Keratinocyte (primary cell): ENCODE results near the gene RAB4A. TPM values are rescaled to one million over a fixed set of nuclear protein-coding genes. Genes with fewer than 3 reads are reported as not detected.

Experiments used
- DNase-seq: peaks from one replicate; pipeline ENCODE4 v3.0.0-alpha.2; 2011; ENCODE audit warnings: low read depth, missing footprints, low spot score
- FAIRE-seq: peaks from 2 replicates; lab custom pipeline; 2011; peaks lifted over from hg19 to GRCh38; lab: Jason Lieb, UNC
- H2AFZ ChIP-seq: 2 replicates; pipeline ENCODE4 v1.6.0; 2012; ENCODE audit warnings: low read length, control low read depth, inconsistent platforms; ENCODE audit not compliant: control insufficient read depth
- H3K27ac ChIP-seq: 2 replicates; pipeline ENCODE4 v1.5.1; 2011; ENCODE audit warnings: low read length; ENCODE audit not compliant: control insufficient read depth, insufficient read depth
- H3K27me3 ChIP-seq: 3 replicates; pipeline ENCODE4 v1.6.0; 2011; ENCODE audit warnings: low read length; ENCODE audit not compliant: control insufficient read depth, insufficient read depth; ENCODE audit errors: extremely low read depth
- H3K36me3 ChIP-seq, 2 experiments: 2 replicates in 1 of 2; 3 replicates in 1 of 2; pipeline ENCODE4 v1.5.1; 2011; ENCODE audit warnings: low read length in 2 of 2, mild to moderate bottlenecking in 1 of 2; ENCODE audit not compliant: control insufficient read depth in 2 of 2, insufficient read depth in 2 of 2; ENCODE audit errors: extremely low read depth in 1 of 2
- H3K4me1 ChIP-seq: 3 replicates; pipeline ENCODE4 v1.5.1; 2011; ENCODE audit warnings: low read length; ENCODE audit not compliant: control insufficient read depth, insufficient read depth; ENCODE audit errors: extremely low read depth
- H3K4me2 ChIP-seq: 3 replicates; pipeline ENCODE4 v1.6.0; 2011; ENCODE audit warnings: low read depth, low read length; ENCODE audit not compliant: control insufficient read depth, insufficient read depth; ENCODE audit errors: extremely low read depth
- H3K4me3 ChIP-seq, 3 experiments: fragments of 200-600 bp in 1 of 3; sonication (generic) in 1 of 3; 2 replicates in 2 of 3; 3 replicates in 1 of 3; pipeline ENCODE4 v1.5.1; 2011 to 2016; ENCODE audit warnings: low read length in 3 of 3, mild to moderate bottlenecking in 3 of 3, control low read depth in 2 of 3, inconsistent platforms in 1 of 3, low read depth in 1 of 3, mixed read lengths in 1 of 3, mixed run types in 1 of 3, moderate library complexity in 1 of 3; ENCODE audit not compliant: control insufficient read depth in 2 of 3, insufficient read depth in 2 of 3; ENCODE audit errors: extremely low read depth in 1 of 3
- H3K79me2 ChIP-seq: 2 replicates; pipeline ENCODE4 v1.6.0; 2012; ENCODE audit warnings: low read length; ENCODE audit not compliant: control insufficient read depth, insufficient read depth
- H3K9ac ChIP-seq: 3 replicates; pipeline ENCODE4 v1.6.0; 2011; ENCODE audit warnings: low read length; ENCODE audit not compliant: control insufficient read depth, insufficient read depth; ENCODE audit errors: extremely low read depth
- H3K9me1 ChIP-seq: 3 replicates; pipeline ENCODE4 v1.6.0; 2011; ENCODE audit warnings: low read length; ENCODE audit not compliant: control insufficient read depth, insufficient read depth; ENCODE audit errors: extremely low read depth
- H3K9me3 ChIP-seq: 2 replicates; pipeline ENCODE4 v1.5.1; 2012; ENCODE audit warnings: low read depth, low read length; ENCODE audit not compliant: control insufficient read depth
- H4K20me1 ChIP-seq: 3 replicates; pipeline ENCODE4 v1.6.0; 2011; ENCODE audit warnings: low read length; ENCODE audit not compliant: control insufficient read depth, insufficient read depth; ENCODE audit errors: extremely low read depth
- CTCF ChIP-seq, 3 experiments: IDR thresholded peaks in 1 of 3; conservative IDR thresholded peaks in 1 of 3; optimal IDR thresholded peaks in 1 of 3; 2 replicates in 2 of 3; 3 replicates in 1 of 3; pipeline versions ENCODE3 to v1.5.1; 2011; ENCODE audit warnings: low read length in 3 of 3, mild to moderate bottlenecking in 3 of 3, moderate library complexity in 2 of 3, control low read depth in 1 of 3, inconsistent platforms in 1 of 3; ENCODE audit not compliant: insufficient read depth in 2 of 3; ENCODE audit errors: extremely low read depth in 1 of 3
- EZH2 ChIP-seq: IDR thresholded peaks from one replicate; pipeline ENCODE4 v1.6.1; 2012; ENCODE audit warnings: inconsistent platforms, mild to moderate bottlenecking, low read length, moderate library complexity
- dilution Hi-C: fragments of 300-500 bp; cut with MboI; formaldehyde crosslinking; loops from one replicate; pipeline ENCODE4 v1.7.0; 2020; ENCODE audit warnings: low sequenced_read_pairs; ENCODE audit not compliant: extremely low pct_ligation_motif_present
- polyA plus RNA-seq, 5 experiments: library from polyadenylated mRNA; depleted of rRNA in 3 of 5; stranded (reverse) in 3 of 5; stranded (forward) in 1 of 5; unstranded in 1 of 5; fragments of >200 nt; gene quantifications; 1 replicate in 1 of 5; 2 replicates in 3 of 5; 3 replicates in 1 of 5; pipeline versions ENCODE4 v1.2.1 to v1.2.3, GENCODE V29; 2011 to 2012; ENCODE audit warnings: missing spikeins in 2 of 5, low read depth in 1 of 5, low replicate concordance in 1 of 5

The RAB4A gene
- polyA plus RNA-seq, 1 donor (not counting 4 experiments of a cell fraction or from before 2014, with no cell fraction given), result 54.7 TPM

DNA sequence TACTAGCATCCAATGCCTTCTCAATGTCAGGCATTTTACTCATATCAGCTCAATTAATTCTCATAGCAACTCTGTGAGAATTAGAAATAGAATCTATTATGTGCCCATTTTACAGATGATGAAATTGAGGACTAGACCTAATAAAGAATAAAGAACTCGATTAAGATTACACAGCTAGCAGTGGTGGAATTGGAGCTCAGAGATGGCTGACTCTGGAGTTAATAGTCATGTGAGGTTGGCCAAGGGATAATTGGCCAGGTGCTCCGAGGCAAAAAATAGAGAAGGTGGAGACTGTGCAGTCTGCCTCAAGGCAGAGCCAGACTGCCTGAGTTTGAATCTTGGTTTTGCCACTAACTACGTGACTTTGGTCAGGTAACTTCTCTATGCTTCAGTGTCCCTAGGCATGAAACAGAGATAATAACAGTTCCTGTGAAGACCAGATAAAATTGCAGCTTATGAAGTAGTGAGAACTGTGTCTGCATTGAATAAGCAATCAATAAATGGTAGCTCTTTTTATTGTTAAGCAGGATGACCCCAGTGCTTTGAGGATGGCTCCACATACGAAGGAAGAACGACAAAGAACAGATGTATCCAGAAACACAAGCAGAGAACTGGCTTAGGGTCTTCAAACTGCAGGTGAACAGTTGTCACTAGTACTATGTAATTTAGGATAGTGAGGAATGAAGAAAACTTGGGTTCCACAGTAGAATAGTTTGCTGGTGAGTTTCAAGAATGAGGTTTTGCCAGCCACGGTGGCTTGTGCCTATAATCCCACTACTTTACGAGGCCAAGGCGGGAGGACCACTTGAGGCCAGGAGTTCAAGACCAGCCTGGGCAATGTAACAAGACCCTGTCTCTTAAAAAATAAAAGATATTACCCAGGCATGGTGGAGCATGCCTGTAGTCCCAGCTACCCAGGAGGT is 78.8 kb downstream of the RAB4A start:
- FAIRE-seq (no peak), DNase-seq (no peak)
- Histone ChIP-seq H3K9me1 (no peaks in the 10 kb centered on the region), H3K27ac (no peak overlapping the region), H3K4me1 (no peaks in the 10 kb centered on the region), H2AFZ (no peak overlapping the region), H3K4me2 (no peak overlapping the region), H3K9me3 (peaks cover 3% of the 10 kb centered on the region), H3K27me3 (no peaks in the 10 kb centered on the region), H3K9ac (no peak overlapping the region), H3K79me2 (no peaks in the 10 kb centered on the region), H4K20me1 (no peaks in the 10 kb centered on the region), H3K4me3 (no peak overlapping the region), H3K36me3 (no peaks in the 10 kb centered on the region)
- TF ChIP-seq EZH2 (no peak), CTCF (optimal IDR thresholded peaks at IDR 0.05 in 1 of 3, IDR thresholded peaks at IDR 0.05 in 1 of 3, conservative IDR thresholded peaks at IDR 0.05 in 1 of 3; ENCODE audit: extremely low read depth in 1 of 3, insufficient read depth in 2 of 3, low read length in 3 of 3) (no peak)
- dilution Hi-C loops, result loop anchor here (10.0 kb wide), 1 partner anchor 95 kb away; no protein-coding TSS in a partner anchor

DNA sequence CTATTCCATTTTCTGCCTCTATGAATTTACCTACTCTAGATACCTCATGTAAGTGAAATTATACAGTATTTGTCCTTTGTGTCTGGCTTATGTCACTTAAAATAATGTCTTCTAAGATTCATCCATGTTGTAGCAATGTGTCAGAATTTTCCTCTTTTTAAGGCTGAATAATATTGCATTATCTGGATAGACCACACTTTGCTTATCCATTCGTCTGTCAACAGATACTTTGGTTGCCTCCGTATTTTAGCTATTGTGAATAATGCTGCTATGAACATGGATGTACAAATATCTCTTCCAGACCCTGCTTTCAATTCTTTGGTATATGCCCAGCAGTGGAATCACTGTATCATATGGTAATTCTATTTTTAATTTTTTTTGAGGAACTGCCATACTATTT is 82.1 kb downstream of the RAB4A start:
- H2AFZ ChIP-seq, result no peak overlapping the region
- H3K9me1 ChIP-seq, result no peaks in the 10 kb centered on the region
- H3K4me3 ChIP-seq, result no peak overlapping the region
- no peaks in the 10 kb centered on the region for H4K20me1 ChIP-seq
- DNase-seq (no peak), FAIRE-seq (no peak)
- no peaks in the 10 kb centered on the region for H3K4me1 ChIP-seq
- H3K9ac ChIP-seq, result no peak overlapping the region
- no peak overlapping the region for H3K4me2 ChIP-seq
- H3K27me3 ChIP-seq, result no peaks in the 10 kb centered on the region
- dilution Hi-C loops, result no loop called here
- TF ChIP-seq CTCF (optimal IDR thresholded peaks at IDR 0.05 in 1 of 3, IDR thresholded peaks at IDR 0.05 in 1 of 3, conservative IDR thresholded peaks at IDR 0.05 in 1 of 3; ENCODE audit: extremely low read depth in 1 of 3, insufficient read depth in 2 of 3, low read length in 3 of 3) (no peak), EZH2 (no peak)
- peaks cover 3% of the 10 kb centered on the region for H3K9me3 ChIP-seq
- H3K36me3 ChIP-seq, result no peaks in the 10 kb centered on the region
- no peaks in the 10 kb centered on the region for H3K79me2 ChIP-seq
- no peak overlapping the region for H3K27ac ChIP-seq
